ENCODE results near the gene KCTD16.

KCTD16 gene

DNA sequence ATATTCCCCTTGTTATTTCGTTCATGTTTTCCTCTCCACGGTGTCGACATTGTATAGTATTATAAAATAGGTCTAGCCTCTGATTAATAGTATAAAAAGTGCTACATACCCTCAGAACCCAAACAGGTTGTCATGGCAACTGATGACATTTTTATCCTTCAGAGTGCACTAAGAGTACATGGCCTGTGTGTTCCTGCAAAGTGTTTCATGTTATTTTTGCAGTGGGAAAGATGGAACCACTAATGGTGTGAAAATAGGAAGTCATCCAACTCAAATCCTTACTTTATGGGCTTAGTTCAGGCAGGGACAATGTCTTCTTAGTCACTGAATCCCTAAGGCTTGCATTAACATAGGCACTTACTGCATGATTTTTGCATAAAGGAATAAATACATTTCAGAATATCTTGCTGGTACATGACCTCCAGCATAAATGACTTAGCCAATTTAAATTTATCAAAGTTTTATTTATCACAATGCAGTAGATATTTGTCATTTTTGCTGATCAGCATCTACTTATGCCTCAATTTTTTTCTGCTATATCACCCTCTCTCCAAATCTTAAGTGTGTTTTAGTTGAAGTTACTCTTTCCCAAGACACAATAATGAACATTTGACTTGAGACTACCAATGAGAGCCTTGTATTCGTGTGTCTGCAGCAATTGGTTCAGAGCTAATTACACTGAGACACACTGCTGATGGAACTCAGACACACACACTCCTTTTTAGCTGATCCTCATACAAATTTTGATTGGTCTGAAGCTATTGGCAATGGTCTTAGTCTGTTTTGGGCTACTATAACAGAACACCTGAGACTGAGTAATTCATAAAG is 243.7 kb downstream of the KCTD16 start:
- Mint-ChIP-seq H3K27me3 (no peaks in the 10 kb centered on the region), H3K4me3 (no peak overlapping the region), H3K9me3 (peaks cover 23% of the 10 kb centered on the region), H3K4me1 (ENCODE audit: low read depth) (no peaks in the 10 kb centered on the region), H3K27ac (no peak overlapping the region), H3K36me3 (ENCODE audit: low read depth) (no peaks in the 10 kb centered on the region)
- intact Hi-C loops (cut with micrococcal nuclease): no loop called here

DNA sequence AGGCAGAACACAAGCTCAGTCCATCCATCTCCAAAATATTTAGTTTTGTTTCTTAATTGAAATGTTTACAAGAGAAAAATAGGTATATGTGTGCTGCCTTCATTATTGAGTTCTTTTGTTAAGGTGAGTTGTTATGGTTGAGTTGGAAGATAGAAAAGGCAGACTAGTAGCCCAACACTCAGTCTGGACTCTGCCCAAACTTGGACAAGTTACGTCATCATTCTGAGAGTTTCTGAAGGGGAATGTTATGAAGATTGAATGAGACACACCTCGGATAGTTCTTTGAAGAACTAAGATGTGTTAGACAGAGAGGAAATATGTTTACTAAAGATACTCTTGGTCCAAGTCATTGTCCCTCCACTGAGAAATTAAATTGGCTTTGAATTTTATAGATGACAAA is 245.5 kb downstream of the KCTD16 start:
- H3K4me1 Mint-ChIP-seq (ENCODE audit: low read depth): no peaks in the 10 kb centered on the region
- H3K4me3 Mint-ChIP-seq: no peak overlapping the region
- no peaks in the 10 kb centered on the region for H3K36me3 Mint-ChIP-seq (ENCODE audit: low read depth)
- intact Hi-C loops (cut with micrococcal nuclease): no loop called here
- peaks cover 15% of the 10 kb centered on the region for H3K9me3 Mint-ChIP-seq
- no peaks in the 10 kb centered on the region for H3K27me3 Mint-ChIP-seq
- H3K27ac Mint-ChIP-seq: no peak overlapping the region

DNA sequence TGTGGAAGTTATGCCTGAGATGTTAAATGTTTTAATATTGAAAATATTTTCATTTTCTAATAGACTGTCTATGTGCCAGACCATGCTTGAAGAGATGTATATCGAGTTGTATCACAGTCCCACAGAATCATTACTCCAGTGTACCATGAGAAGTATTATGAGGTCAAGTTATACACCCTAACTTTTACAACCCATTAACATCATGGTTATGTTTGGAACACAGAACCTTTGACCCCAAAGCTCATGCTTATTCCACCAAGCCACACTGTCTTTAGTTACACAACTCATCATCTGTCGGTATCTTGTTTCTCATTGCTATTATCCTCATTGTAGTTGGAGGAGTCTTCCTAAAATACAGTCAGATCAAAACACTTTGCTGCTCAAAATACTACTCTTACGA is 248.0 kb downstream of the KCTD16 start:
- no peak overlapping the region for H3K4me3 Mint-ChIP-seq
- no peak overlapping the region for H3K27ac Mint-ChIP-seq
- H3K36me3 Mint-ChIP-seq (ENCODE audit: low read depth): no peaks in the 10 kb centered on the region
- intact Hi-C loops (cut with micrococcal nuclease): no loop called here
- H3K27me3 Mint-ChIP-seq: no peaks in the 10 kb centered on the region
- H3K9me3 Mint-ChIP-seq: peaks cover 15% of the 10 kb centered on the region
- no peaks in the 10 kb centered on the region for H3K4me1 Mint-ChIP-seq (ENCODE audit: low read depth)

DNA sequence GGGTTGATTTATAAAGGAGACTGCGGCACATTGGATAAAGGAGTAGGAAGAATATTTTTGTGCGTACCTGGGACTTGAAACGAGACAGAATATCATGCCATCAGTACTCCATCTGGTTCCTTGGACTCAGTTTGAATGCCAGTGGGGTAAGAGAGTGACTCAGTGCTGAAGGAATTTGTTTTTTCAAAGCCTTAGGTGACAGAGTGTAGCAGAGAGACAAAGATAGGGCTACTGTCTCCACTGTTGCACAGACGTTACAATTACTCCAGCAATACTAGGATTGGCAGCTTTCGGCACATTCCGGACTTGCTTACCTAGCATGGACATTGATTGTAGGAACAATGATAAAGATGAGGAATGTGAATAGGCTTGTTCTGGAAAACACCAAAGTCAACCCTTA is 250.7 kb downstream of the KCTD16 start:
- intact Hi-C loops (cut with micrococcal nuclease): no loop called here
- Mint-ChIP-seq H3K27ac (no peak overlapping the region), H3K4me3 (no peak overlapping the region), H3K36me3 (ENCODE audit: low read depth) (no peaks in the 10 kb centered on the region), H3K27me3 (no peaks in the 10 kb centered on the region), H3K4me1 (ENCODE audit: low read depth) (no peaks in the 10 kb centered on the region), H3K9me3 (peaks cover 10% of the 10 kb centered on the region)

DNA sequence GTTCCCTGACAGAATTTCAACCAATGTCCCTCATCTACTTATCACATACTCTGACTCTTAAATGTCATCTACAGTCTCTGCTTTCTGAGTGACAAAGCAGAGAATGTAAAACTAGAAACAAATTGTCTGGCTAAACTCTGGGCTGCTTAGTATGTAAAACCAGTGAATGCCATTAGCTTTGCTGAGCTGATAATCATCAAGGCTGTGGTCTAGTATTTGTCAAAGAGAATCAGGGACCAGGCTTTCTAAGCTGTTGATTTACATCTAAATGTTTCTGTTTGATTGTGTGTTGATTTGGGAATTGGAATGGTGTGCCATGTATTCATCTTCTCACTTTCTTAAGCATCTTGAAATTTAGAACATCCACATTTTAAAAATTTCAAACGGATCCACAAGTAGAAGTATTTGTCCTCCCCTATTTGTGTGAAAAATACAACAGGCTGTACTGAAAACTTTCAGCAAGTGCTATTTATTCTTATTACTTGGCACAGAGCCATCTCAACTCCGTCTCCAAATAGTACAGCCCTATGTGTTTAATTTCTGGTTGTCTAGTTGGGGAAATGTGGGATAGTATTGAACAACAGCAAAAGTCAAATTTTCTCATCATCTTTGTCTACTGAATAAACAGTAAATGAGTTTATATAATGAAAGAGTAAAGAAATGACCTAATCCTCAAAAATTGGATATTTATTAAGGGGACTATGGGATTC is 251.5 kb downstream of the KCTD16 start:
- no peaks in the 10 kb centered on the region for H3K4me1 Mint-ChIP-seq (ENCODE audit: low read depth)
- intact Hi-C loops (cut with micrococcal nuclease): no loop called here
- no peak overlapping the region for H3K27ac Mint-ChIP-seq
- H3K9me3 Mint-ChIP-seq: peaks cover 17% of the 10 kb centered on the region
- H3K27me3 Mint-ChIP-seq: no peaks in the 10 kb centered on the region
- no peaks in the 10 kb centered on the region for H3K36me3 Mint-ChIP-seq (ENCODE audit: low read depth)
- no peak overlapping the region for H3K4me3 Mint-ChIP-seq

DNA sequence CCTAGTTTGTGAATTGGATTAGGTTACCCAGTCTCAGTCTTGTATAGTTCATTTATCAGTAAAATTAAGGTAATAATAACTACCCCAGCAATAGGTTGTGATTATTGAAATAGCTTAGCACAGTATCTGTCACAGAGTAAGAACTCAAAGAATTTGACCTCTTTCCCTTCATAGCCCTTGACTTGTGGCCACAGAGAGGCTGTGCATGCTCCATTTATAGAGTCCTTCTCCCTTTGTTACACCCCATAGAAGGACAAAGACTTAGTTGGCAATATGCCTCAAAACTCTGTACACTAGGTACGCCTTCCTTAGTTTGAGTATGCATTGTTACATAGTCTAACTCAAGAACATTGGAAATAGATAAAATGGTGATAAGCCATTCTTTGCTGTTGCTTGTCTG is 257.2 kb downstream of the KCTD16 start:
- intact Hi-C loops (cut with micrococcal nuclease): no loop called here
- Mint-ChIP-seq H3K4me1 (ENCODE audit: low read depth) (no peaks in the 10 kb centered on the region), H3K36me3 (ENCODE audit: low read depth) (no peaks in the 10 kb centered on the region), H3K4me3 (no peak overlapping the region), H3K27ac (no peak overlapping the region), H3K27me3 (no peaks in the 10 kb centered on the region), H3K9me3 (peaks cover 11% of the 10 kb centered on the region)

DNA sequence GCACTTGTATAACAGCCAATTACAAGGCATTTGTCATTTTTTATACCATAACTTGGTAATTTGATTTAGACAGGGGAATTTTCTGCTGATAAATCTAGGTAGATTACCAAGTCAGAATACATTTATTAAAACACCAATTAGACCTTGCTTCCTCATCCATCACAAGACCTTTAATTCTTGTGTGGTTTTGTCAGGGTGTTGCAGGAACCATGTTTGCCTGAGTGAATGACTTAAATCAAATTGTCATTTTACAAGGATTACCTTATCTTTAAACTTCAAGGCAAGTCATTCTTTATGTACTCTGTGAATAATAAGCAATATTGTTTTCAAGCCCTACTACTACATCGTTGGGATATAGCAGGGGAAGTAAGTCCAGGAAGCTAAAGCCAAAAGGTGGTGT is 257.7 kb downstream of the KCTD16 start:
- Mint-ChIP-seq H3K27me3 (no peaks in the 10 kb centered on the region), H3K9me3 (peaks cover 11% of the 10 kb centered on the region), H3K36me3 (ENCODE audit: low read depth) (no peaks in the 10 kb centered on the region), H3K4me3 (no peak overlapping the region), H3K4me1 (ENCODE audit: low read depth) (no peaks in the 10 kb centered on the region), H3K27ac (no peak overlapping the region)
- intact Hi-C loops (cut with micrococcal nuclease): no loop called here

DNA sequence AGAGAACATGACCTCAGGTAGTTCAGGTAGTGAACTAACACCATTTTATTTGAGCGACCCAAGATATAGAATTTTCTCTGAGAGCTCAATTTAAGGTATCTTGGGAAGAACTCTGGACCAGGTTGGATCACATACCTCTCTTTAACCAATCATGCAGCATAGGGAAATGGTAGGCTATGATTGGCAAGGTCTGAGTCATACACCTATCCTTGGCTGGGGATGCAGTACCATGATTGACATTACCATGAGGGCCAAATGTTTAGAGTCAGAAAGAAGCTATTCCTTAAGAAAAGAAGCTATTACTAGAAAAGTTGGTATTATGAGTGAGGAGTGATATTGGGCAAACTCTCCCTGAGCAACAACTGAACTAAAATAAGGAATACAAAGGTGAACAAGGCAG is 258.7 kb downstream of the KCTD16 start:
- no peak overlapping the region for H3K27ac Mint-ChIP-seq
- no peaks in the 10 kb centered on the region for H3K4me1 Mint-ChIP-seq (ENCODE audit: low read depth)
- no peaks in the 10 kb centered on the region for H3K27me3 Mint-ChIP-seq
- H3K4me3 Mint-ChIP-seq: no peak overlapping the region
- no peaks in the 10 kb centered on the region for H3K36me3 Mint-ChIP-seq (ENCODE audit: low read depth)
- intact Hi-C loops (cut with micrococcal nuclease): no loop called here
- H3K9me3 Mint-ChIP-seq: peaks cover 11% of the 10 kb centered on the region

DNA sequence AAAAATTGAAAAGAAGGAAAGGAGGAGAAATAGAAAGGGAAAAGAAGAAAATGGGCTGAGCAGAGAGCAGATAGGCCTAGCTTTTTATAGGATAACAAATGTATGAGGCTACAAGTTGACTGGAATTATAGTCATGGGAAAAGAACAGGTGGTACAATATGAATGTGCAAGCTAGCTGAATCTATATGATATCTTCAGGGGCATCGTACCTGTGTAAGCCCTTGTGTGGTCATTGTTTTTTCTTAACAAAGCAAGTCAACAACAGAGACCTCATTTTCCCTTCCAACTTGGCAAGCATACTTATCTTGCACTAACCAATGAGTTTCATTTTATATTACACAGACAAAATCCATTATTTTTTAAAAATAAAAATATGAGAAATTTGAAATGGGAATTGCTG is 259.2 kb downstream of the KCTD16 start:
- no peak overlapping the region for H3K4me3 Mint-ChIP-seq
- peaks cover 11% of the 10 kb centered on the region for H3K9me3 Mint-ChIP-seq
- no peak overlapping the region for H3K27ac Mint-ChIP-seq
- H3K36me3 Mint-ChIP-seq (ENCODE audit: low read depth): no peaks in the 10 kb centered on the region
- H3K27me3 Mint-ChIP-seq: no peaks in the 10 kb centered on the region
- H3K4me1 Mint-ChIP-seq (ENCODE audit: low read depth): peaks cover 4% of the 10 kb centered on the region
- intact Hi-C loops (cut with micrococcal nuclease): no loop called here

DNA sequence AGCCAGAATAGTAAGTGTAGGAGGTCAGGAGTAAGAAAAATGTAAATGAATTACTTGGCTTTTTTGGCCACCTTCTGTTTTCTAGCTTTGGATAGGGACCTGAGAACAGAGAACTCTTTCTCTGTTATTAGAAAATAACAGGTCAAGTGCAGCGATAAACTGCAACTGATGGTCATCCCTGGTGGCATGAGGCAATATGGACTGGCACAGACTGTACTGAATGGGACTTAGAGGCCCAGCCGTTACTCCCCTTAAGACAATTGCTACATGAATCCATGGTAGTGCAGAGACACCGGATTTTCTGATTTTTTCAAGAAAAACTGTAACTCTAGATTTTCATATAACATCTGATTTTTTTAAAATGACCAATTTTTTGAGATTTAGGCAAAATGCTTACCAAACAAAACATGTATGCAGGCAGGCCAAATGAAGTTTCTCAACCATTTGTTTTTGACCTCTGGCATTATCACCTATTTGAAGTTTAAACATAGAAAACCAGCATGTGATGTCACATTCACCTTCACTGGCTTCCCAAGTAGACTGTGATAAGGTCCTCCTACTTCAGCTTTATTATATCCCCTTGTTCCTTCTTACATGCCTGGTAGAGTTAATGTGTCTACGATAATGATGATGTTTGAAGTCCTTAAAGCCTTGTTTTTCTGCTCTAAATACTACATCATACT is 262.6 kb downstream of the KCTD16 start:
- Mint-ChIP-seq H3K4me1 (ENCODE audit: low read depth) (peaks cover 5% of the 10 kb centered on the region), H3K27me3 (no peaks in the 10 kb centered on the region), H3K36me3 (ENCODE audit: low read depth) (no peaks in the 10 kb centered on the region), H3K4me3 (no peak overlapping the region), H3K27ac (no peak overlapping the region), H3K9me3 (no peaks in the 10 kb centered on the region)
- intact Hi-C loops (cut with micrococcal nuclease): no loop called here

DNA sequence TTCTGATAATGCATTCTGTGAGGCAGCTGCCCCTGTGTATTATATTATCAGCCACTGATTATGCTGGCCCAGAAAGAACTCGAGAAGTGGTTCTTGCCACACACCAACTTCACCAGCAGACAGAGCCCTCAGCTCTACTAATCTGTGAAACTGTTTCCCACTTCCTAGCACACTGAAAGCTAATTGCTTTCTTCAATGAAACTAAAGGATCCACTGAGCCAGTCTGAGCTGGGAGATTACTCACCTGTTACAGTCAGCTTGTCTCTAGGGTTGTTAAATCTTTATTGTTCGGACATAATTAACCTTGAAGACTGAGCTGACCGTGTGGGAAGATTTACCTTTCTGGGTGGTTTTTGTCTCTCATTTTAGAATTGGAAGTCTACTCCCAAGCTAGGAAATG is 263.2 kb downstream of the KCTD16 start:
- Mint-ChIP-seq H3K9me3 (peaks cover 5% of the 10 kb centered on the region), H3K4me3 (no peak overlapping the region), H3K27me3 (no peaks in the 10 kb centered on the region), H3K36me3 (ENCODE audit: low read depth) (no peaks in the 10 kb centered on the region), H3K27ac (no peak overlapping the region), H3K4me1 (ENCODE audit: low read depth) (peaks cover 5% of the 10 kb centered on the region)
- intact Hi-C loops (cut with micrococcal nuclease): no loop called here

DNA sequence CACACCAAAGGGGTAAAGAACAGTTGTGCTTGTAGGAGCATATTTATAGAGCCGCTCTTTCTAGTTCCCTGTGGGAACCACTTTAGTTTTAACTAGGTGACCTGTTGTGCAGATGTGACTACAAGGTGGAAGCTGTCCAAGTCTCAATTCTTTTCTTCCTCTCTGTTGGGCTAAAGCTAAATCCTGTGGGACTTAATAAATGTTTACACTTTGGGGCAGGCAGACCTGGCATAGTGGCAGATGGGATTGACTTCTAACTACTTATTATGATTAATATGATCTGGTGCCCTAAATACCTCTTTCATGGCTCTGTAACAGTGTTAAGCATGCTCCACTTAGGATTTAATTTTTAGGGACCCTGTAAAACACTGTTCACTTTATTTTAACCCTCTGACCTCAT is 265.3 kb downstream of the KCTD16 start:
- Mint-ChIP-seq H3K9me3 (peaks cover 22% of the 10 kb centered on the region), H3K36me3 (ENCODE audit: low read depth) (no peaks in the 10 kb centered on the region), H3K27ac (no peak overlapping the region), H3K4me3 (no peak overlapping the region), H3K4me1 (ENCODE audit: low read depth) (peaks cover 5% of the 10 kb centered on the region), H3K27me3 (no peaks in the 10 kb centered on the region)
- intact Hi-C loops (cut with micrococcal nuclease): no loop called here

DNA sequence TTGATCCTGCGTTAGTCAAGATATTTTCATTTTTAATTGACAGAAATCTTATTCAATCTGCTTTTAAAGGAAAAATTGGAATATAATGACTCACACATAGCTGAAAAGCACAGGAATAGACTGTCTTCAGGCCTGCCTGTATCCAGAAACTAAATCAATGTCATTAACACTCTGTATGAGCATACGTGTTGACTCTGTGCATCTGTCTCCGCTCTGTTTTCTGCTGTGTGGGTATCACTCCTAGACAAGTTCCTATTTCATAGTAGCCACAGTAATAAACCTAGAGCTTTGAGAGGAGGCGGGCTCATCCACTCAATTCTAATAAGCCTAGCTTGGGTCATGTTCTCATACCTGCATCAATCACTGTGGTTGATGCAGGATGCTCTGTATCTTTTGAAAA is 267.6 kb downstream of the KCTD16 start:
- intact Hi-C loops (cut with micrococcal nuclease): no loop called here
- peaks cover 38% of the 10 kb centered on the region for H3K9me3 Mint-ChIP-seq
- H3K4me3 Mint-ChIP-seq: no peak overlapping the region
- peaks cover 5% of the 10 kb centered on the region for H3K4me1 Mint-ChIP-seq (ENCODE audit: low read depth)
- H3K27me3 Mint-ChIP-seq: no peaks in the 10 kb centered on the region
- peaks cover 9% of the 10 kb centered on the region for H3K36me3 Mint-ChIP-seq (ENCODE audit: low read depth)
- H3K27ac Mint-ChIP-seq: no peak overlapping the region

DNA sequence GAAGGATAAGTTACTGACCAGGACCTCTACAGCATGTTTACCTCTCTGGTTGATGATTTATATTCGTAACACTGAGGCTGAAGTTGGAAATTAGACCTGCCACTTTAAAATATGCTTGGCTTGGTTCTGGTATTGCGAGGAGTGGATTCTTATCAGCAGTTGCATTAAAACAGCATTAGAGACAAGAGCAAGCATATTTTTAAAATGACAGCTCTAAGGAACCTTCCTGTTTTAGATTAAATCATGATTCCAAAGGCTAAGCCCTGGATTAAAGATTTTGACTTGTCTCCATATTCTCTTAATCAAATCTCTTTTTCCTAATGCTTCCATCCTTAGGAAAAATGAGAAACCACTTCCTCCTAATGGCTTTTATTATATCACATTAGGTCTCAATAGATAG is 277.8 kb downstream of the KCTD16 start:
- Mint-ChIP-seq H3K4me3 (no peak overlapping the region), H3K4me1 (ENCODE audit: low read depth) (peaks cover 20% of the 10 kb centered on the region), H3K36me3 (ENCODE audit: low read depth) (no peaks in the 10 kb centered on the region), H3K9me3 (peaks cover 9% of the 10 kb centered on the region), H3K27ac (no peak overlapping the region), H3K27me3 (no peaks in the 10 kb centered on the region)
- intact Hi-C loops (cut with micrococcal nuclease): no loop called here
